CD4-positive, alpha-beta memory T cell (primary cell): ENCODE measurements around the gene POLR2M. TPM values are rescaled to one million over a fixed set of nuclear protein-coding genes. Genes with fewer than 3 reads are reported as not detected.

ENCODE experiments used
- CTCF ChIA-PET: fragments of 350-600 bp; sonication (Branson Sonifier 250); formaldehyde crosslinking; loops from one replicate; lab custom pipeline; 2021; ENCODE audit warnings: inconsistent platforms; ENCODE audit not compliant: partially characterized antibody; lab: Charles Lee
- POLR2A ChIA-PET: fragments of 350-600 bp; sonication (Branson Sonifier 250); formaldehyde crosslinking; loops from one replicate; lab custom pipeline; 2021; ENCODE audit not compliant: partially characterized antibody; lab: Charles Lee
- DNase-seq, 5 donors: peaks; one replicate each; pipeline versions ENCODE4 v3.0.0 to v3.0.0-alpha.2; 2020 to 2022; ENCODE audit warnings: mixed read lengths in 1 of 5
- H3K27ac ChIP-seq: one replicate; pipeline ENCODE4 v1.7.0; 2013; ENCODE audit warnings: low read depth, low read length
- H3K27me3 ChIP-seq: 2 replicates; pipeline ENCODE4 v1.7.0; 2013; ENCODE audit warnings: mild to moderate bottlenecking, low read length, moderate library complexity; ENCODE audit not compliant: insufficient read depth
- H3K36me3 ChIP-seq: 2 replicates; pipeline ENCODE4 v1.7.0; 2013; ENCODE audit warnings: mild to moderate bottlenecking, low read length, moderate library complexity; ENCODE audit not compliant: insufficient read depth
- H3K4me1 ChIP-seq: 2 replicates; pipeline ENCODE4 v1.7.0; 2013; ENCODE audit warnings: mild to moderate bottlenecking, low read length, moderate library complexity; ENCODE audit not compliant: insufficient read depth
- H3K4me3 ChIP-seq, 2 donors: one replicate each; pipeline ENCODE4 v1.7.0; 2013; ENCODE audit warnings: low read length in 2 of 2, mild to moderate bottlenecking in 1 of 2
- H3K9me3 ChIP-seq, 2 donors: one replicate each; pipeline ENCODE4 v1.7.0; 2013; ENCODE audit warnings: low read length in 2 of 2, control low read depth in 1 of 2; ENCODE audit not compliant: control insufficient read depth in 1 of 2
- H3K27ac Mint-ChIP-seq, 7 donors: one replicate each; pipeline ENCODE4 v1.8.0; 2020 to 2021; ENCODE audit warnings: mixed read lengths in 7 of 7, mild to moderate bottlenecking in 6 of 7, inconsistent platforms in 3 of 7, moderate library complexity in 3 of 7
- H3K27me3 Mint-ChIP-seq, 2 donors: one replicate each; pipeline ENCODE4 v1.8.0; 2020 to 2021; ENCODE audit warnings: mixed read lengths in 2 of 2
- H3K36me3 Mint-ChIP-seq, 2 donors: one replicate each; pipeline ENCODE4 v1.8.0; 2020 to 2021; ENCODE audit warnings: mixed read lengths in 2 of 2, inconsistent platforms in 1 of 2, mild to moderate bottlenecking in 1 of 2
- H3K4me1 Mint-ChIP-seq, 4 donors: one replicate each; pipeline ENCODE4 v1.8.0; 2020 to 2021; ENCODE audit warnings: mixed read lengths in 4 of 4, mild to moderate bottlenecking in 1 of 4
- H3K4me3 Mint-ChIP-seq, 8 donors: one replicate each; pipeline ENCODE4 v1.8.0; 2020 to 2021; ENCODE audit warnings: mixed read lengths in 8 of 8, mild to moderate bottlenecking in 7 of 8, moderate library complexity in 6 of 8, inconsistent platforms in 3 of 8
- H3K9me3 Mint-ChIP-seq, 8 donors: one replicate each; pipeline ENCODE4 v1.8.0; 2020 to 2021; ENCODE audit warnings: mixed read lengths in 8 of 8, mild to moderate bottlenecking in 5 of 8, inconsistent platforms in 3 of 8, moderate library complexity in 1 of 8
- intact Hi-C: fragments of 100-400 bp; cut with micrococcal nuclease; formaldehyde crosslinking; loops from one replicate; pipeline ENCODE4 v1.15.1; 2023
- polyA plus RNA-seq, 2 donors: library from polyadenylated mRNA; unstranded; fragments of 300-500 nt; fragmentation: Illumina TruSeq; gene quantifications; one replicate each; pipeline ENCODE4 v1.2.3, GENCODE V29; 2021
- total RNA-seq, 2 experiments: library from RNA; stranded (reverse); gene quantifications; one replicate each; pipeline ENCODE4 v1.2.3, GENCODE V29; 2021

The POLR2M gene
- total and polyA plus RNA-seq, 4 experiments from 2014 or later, result 49.8 to 97.3 (median 78.0) TPM

DNA sequence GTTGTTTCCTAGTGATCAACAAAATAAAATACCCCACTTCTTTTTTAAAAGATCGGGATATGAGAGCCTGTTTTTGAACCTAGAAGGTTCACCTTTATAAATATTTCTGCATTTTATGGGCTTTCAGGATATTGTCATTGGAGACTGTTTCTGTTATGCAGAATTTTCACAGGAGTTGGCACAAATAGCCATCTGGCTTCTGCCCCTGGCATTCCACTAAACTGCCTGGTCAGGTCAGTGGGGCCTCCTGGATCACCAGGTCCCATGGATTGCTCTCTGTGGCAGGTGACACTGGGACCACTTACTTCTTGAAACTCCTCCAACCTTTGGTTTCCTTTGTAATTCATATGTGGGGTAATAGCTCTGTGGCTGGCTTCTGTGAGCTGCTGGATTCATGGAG is 25.5 kb upstream of the POLR2M start:
- H3K9me3 Mint-ChIP-seq, result no peaks in the 10 kb centered on the region
- Histone ChIP-seq H3K4me3 (no peak overlapping the region), H3K9me3 (no peaks in the 10 kb centered on the region), H3K4me1 (peaks cover 4% of the 10 kb centered on the region), H3K27ac (no peak overlapping the region), H3K36me3 (no peaks in the 10 kb centered on the region), H3K27me3 (no peaks in the 10 kb centered on the region)
- ChIA-PET POLR2A (no interaction called here), CTCF (no interaction called here)
- peak overlapping the region in 1 of 7 donors; percentile 20 for H3K27ac Mint-ChIP-seq
- intact Hi-C loops, result no loop called here
- DNase-seq, result no peak
- no peak overlapping the region for H3K4me3 Mint-ChIP-seq
- peaks cover 1 to 4% of the 10 kb centered on the region in 2 donors for H3K27me3 Mint-ChIP-seq
- no peaks in the 10 kb centered on the region for H3K36me3 Mint-ChIP-seq
- peaks cover 0 to 7% (median 3%) of the 10 kb centered on the region in 4 donors for H3K4me1 Mint-ChIP-seq

DNA sequence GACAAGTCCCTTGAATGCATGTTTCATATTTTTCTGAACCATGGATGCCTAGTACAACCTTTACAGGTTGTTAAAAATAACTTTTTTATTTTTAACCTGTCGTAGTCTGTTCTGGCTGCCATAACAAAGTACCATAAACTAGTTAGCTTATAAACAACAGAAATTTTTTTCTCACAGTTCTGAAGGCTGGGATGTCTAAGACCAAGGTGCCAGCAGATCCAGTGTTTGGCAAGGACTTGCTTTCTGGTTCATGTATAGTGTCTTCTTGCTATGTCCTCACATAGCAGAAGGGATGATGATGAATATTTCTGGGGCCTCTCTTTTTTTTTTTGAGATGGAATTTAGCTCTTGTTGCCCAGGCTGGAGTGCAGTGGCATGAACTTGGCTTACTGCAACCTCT is 23.0 kb upstream of the POLR2M start:
- ChIA-PET CTCF (no interaction called here), POLR2A (no interaction called here)
- Mint-ChIP-seq H3K9me3 (no peaks in the 10 kb centered on the region), H3K27me3 (peaks cover 1 to 4% of the 10 kb centered on the region in 2 donors), H3K27ac (peak overlapping the region in 1 of 7 donors; percentile 22), H3K4me3 (no peak overlapping the region), H3K36me3 (no peaks in the 10 kb centered on the region), H3K4me1 (peaks cover 0 to 7% (median 3%) of the 10 kb centered on the region in 4 donors)
- Histone ChIP-seq H3K4me3 (no peak overlapping the region), H3K27me3 (no peaks in the 10 kb centered on the region), H3K36me3 (no peaks in the 10 kb centered on the region), H3K9me3 (no peaks in the 10 kb centered on the region), H3K4me1 (peaks cover 4% of the 10 kb centered on the region), H3K27ac (no peak overlapping the region)
- DNase-seq, result no peak
- intact Hi-C loops, result no loop called here

DNA sequence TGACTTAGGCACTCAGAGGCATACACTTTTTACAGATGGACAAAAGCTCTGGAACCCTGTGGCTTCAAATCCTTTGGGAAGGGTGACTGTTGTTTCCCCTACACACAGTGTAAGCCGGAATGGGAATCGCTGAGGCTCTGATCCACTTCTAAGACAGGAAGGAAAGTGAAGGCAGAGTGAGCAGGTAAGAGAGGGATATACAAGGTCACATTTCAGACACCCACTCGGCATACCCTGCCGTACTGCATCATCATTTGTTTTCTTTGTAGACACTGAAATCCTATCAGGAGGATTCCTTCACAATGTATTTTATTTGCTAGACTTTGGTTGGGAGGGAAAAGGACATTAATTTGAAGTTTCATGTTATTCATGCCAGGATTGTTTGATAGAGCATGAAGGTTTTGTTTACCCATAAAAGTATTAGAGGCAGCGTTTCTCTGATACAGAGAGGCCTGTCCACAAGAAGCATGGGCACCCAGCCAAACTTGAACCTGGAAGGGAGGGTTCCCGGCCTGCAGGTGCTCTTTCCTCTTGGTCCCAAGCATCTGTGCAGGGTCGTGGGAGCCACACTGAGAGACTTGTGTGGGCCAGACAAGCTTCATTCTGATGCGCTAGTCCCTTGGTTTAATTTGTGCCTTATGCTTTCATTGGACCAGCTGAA is 21.9 kb upstream of the POLR2M start:
- ChIA-PET POLR2A (no interaction called here), CTCF (no interaction called here)
- intact Hi-C loops, result no loop called here
- peaks cover 0 to 1% of the 10 kb centered on the region in 2 donors for H3K27me3 Mint-ChIP-seq
- H3K4me3 ChIP-seq, result no peak overlapping the region
- H3K9me3 Mint-ChIP-seq, result no peaks in the 10 kb centered on the region
- H3K27ac Mint-ChIP-seq, result no peak overlapping the region
- no peak for DNase-seq
- H3K36me3 ChIP-seq, result no peaks in the 10 kb centered on the region
- H3K27ac ChIP-seq, result no peak overlapping the region
- H3K4me1 ChIP-seq, result peaks cover 4% of the 10 kb centered on the region
- H3K27me3 ChIP-seq, result no peaks in the 10 kb centered on the region
- peaks cover 0 to 7% (median 3%) of the 10 kb centered on the region in 4 donors for H3K4me1 Mint-ChIP-seq
- no peaks in the 10 kb centered on the region for H3K9me3 ChIP-seq
- H3K4me3 Mint-ChIP-seq, result no peak overlapping the region
- H3K36me3 Mint-ChIP-seq, result no peaks in the 10 kb centered on the region

DNA sequence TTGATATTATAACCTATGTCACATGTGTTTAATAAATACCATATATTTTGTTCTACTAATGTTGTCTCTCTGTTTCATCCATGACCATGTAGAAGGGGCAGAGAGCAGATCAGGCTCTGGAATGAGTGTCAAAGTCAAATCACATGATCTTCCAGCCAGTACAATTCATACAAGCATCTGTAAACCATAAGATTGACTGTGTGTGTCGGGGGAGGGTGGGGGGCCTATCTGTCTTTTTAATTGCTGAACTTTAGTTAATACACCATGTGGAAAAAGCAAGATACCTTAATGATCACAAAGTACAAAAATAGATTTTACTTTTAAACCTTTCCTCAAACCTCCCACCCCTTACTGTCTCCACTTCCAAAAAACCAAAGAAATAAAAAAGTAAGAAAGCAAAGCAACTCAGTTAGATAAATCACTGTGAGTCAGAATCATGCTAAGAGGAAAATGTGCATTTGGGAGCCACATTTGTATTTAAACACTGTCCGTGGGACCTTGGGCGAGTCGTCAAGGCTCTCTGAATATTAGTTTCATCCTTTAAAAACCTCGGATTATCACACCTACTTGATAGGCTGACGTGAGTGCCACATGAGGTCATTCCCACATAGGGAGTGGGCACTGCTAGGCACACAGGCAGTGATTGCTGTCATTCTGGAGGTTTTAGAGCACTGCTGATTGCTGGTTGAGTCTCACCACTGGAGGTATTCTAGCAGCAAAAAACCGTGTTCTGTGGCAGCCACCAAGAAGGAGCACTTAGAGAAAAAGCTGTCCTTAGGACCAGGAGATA is 21.0 kb upstream of the POLR2M start:
- H3K36me3 Mint-ChIP-seq, result no peaks in the 10 kb centered on the region
- H3K4me1 ChIP-seq, result no peaks in the 10 kb centered on the region
- POLR2A ChIA-PET, result no interaction called here
- H3K4me3 ChIP-seq, result no peak overlapping the region
- no peaks in the 10 kb centered on the region for H3K36me3 ChIP-seq
- no peaks in the 10 kb centered on the region for H3K9me3 ChIP-seq
- peaks cover 0 to 1% of the 10 kb centered on the region in 2 donors for H3K27me3 Mint-ChIP-seq
- H3K4me3 Mint-ChIP-seq, result no peak overlapping the region
- CTCF ChIA-PET, result no interaction called here
- peaks cover 0 to 2% (median 0%) of the 10 kb centered on the region in 4 donors for H3K4me1 Mint-ChIP-seq
- H3K27ac Mint-ChIP-seq, result peak overlapping the region in 1 of 7 donors; percentile 59
- DNase-seq, result no peak
- intact Hi-C loops, result no loop called here
- no peak overlapping the region for H3K27ac ChIP-seq
- H3K9me3 Mint-ChIP-seq, result no peaks in the 10 kb centered on the region
- no peaks in the 10 kb centered on the region for H3K27me3 ChIP-seq

DNA sequence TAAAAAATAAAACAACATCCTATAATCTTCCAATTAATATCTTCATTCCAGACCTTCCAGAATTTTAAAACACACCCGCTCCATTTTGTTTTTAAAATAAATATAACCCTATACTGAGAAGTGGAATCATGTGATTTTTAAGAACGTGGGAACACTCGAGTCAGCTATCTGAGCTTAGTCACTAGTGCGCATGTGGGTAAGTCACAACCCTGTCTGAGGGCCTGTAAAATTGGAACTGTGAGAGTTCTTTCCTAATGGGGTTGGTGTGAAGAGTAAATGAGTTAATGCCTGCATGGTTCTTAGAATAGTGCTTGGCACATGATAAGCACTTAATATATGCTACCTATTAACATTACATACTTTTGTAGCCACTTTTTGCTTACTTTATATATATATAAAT is 19.9 kb upstream of the POLR2M start:
- ChIA-PET CTCF (no interaction called here), POLR2A (no interaction called here)
- H3K36me3 ChIP-seq, result no peaks in the 10 kb centered on the region
- Mint-ChIP-seq H3K27me3 (peaks cover 0 to 1% of the 10 kb centered on the region in 2 donors), H3K4me1 (no peaks in the 10 kb centered on the region), H3K36me3 (no peaks in the 10 kb centered on the region), H3K27ac (no peak overlapping the region), H3K4me3 (no peak overlapping the region), H3K9me3 (no peaks in the 10 kb centered on the region)
- H3K4me1 ChIP-seq, result no peaks in the 10 kb centered on the region
- no peak for DNase-seq
- no peak overlapping the region for H3K4me3 ChIP-seq
- H3K9me3 ChIP-seq, result no peaks in the 10 kb centered on the region
- intact Hi-C loops, result no loop called here
- H3K27me3 ChIP-seq, result no peaks in the 10 kb centered on the region
- no peak overlapping the region for H3K27ac ChIP-seq

DNA sequence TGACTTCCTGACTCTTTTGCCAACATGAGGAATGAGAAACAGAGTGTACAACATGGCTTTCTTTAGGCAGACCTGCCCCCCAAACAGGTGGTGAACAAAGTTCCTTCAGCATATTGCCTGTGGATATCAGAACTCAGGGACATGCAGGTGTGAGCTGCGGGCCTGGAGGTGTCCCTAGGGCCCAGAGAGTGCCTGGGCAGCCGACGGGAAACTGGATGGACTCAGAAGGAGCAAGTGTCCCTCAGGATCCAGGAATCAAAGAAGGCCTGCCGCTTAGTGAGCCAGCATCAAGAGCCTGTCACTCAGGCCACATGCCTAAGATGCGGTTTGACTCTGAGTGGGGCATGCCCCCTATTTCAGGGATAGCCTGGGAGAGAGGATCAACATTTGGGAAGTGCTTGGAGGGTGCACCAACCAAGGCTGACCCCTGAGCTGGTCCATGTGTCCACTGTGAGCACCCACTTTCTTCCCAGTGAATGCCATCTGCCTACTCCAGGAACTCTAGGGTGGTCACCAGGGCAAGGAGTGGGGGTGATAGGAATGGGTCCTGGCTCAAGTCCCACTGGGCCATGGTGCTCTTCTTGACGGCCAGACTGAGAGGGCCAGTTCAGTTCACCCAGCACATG is 16.1 kb upstream of the POLR2M start:
- no peaks in the 10 kb centered on the region for H3K9me3 ChIP-seq
- ChIA-PET CTCF (no interaction called here), POLR2A (no interaction called here)
- DNase-seq, result no peak
- H3K36me3 Mint-ChIP-seq, result no peaks in the 10 kb centered on the region
- peaks cover 0 to 2% of the 10 kb centered on the region in 2 donors for H3K27me3 Mint-ChIP-seq
- intact Hi-C loops, result no loop called here
- no peaks in the 10 kb centered on the region for H3K36me3 ChIP-seq
- no peaks in the 10 kb centered on the region for H3K4me1 Mint-ChIP-seq
- H3K4me3 ChIP-seq, result no peak overlapping the region
- H3K27ac Mint-ChIP-seq, result no peak overlapping the region
- no peaks in the 10 kb centered on the region for H3K27me3 ChIP-seq
- no peaks in the 10 kb centered on the region for H3K9me3 Mint-ChIP-seq
- no peak overlapping the region for H3K4me3 Mint-ChIP-seq
- no peak overlapping the region for H3K27ac ChIP-seq
- no peaks in the 10 kb centered on the region for H3K4me1 ChIP-seq

DNA sequence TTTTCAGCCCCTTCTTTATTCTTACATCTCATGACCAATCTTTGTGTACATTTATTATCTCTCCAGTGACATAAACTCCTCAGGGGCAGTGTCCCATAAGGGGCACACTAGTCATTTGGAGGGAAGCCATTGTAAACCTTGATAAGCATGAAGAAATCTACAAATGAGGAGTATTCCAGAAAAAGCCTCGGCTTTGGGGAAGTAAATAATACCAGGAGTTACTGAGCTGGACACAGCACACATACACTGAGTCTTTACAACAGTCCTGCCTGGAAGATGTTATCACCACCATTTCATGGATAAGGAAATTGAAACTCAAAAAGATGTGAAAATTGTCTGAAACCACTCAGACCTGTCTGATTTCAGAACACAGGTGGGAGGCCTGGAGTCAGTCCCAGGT is 15.4 kb upstream of the POLR2M start:
- Histone ChIP-seq H3K4me1 (no peaks in the 10 kb centered on the region), H3K27me3 (no peaks in the 10 kb centered on the region), H3K4me3 (no peak overlapping the region), H3K27ac (no peak overlapping the region), H3K36me3 (no peaks in the 10 kb centered on the region), H3K9me3 (no peaks in the 10 kb centered on the region)
- CTCF ChIA-PET, result no interaction called here
- Mint-ChIP-seq H3K9me3 (no peaks in the 10 kb centered on the region), H3K36me3 (no peaks in the 10 kb centered on the region), H3K27ac (no peak overlapping the region), H3K4me1 (no peaks in the 10 kb centered on the region), H3K4me3 (no peak overlapping the region), H3K27me3 (peaks cover 0 to 4% of the 10 kb centered on the region in 2 donors)
- no peak for DNase-seq
- intact Hi-C loops, result no loop called here
- POLR2A ChIA-PET, result no interaction called here
